Loucy (cell line): ENCODE measurements around the gene TEAD1.

ENCODE experiments used
- H2AFZ ChIP-seq: fragments of 200-600 bp; sonication (generic); 2 replicates; pipeline ENCODE4 v1.6.0; 2016; ENCODE audit warnings: antibody characterized with exemption, mild to moderate bottlenecking, low read length, moderate library complexity
- H3F3A ChIP-seq: fragments of 200-600 bp; 2 replicates; pipeline ENCODE4 v1.6.0; 2016; ENCODE audit warnings: antibody characterized with exemption, low read depth, mild to moderate bottlenecking
- H3K27me3 ChIP-seq: fragments of 200-600 bp; sonication (generic); 2 replicates; pipeline ENCODE4 v1.6.1; 2014; ENCODE audit warnings: low read length, mild to moderate bottlenecking; ENCODE audit not compliant: insufficient read depth, poor library complexity, severe bottlenecking
- H3K36me3 ChIP-seq: fragments of 200-600 bp; sonication (generic); 2 replicates; pipeline ENCODE4 v1.6.1; 2016; ENCODE audit warnings: low read length; ENCODE audit not compliant: insufficient read depth
- H3K4me1 ChIP-seq: fragments of 200-600 bp; sonication (generic); 2 replicates; pipeline ENCODE4 v1.5.1; 2014; ENCODE audit warnings: low read length, mild to moderate bottlenecking; ENCODE audit not compliant: insufficient read depth, poor library complexity, severe bottlenecking
- H3K4me2 ChIP-seq: fragments of 200-600 bp; sonication (generic); 2 replicates; pipeline ENCODE4 v1.6.0; 2014; ENCODE audit warnings: antibody characterized with exemption, low read length, low read depth, mild to moderate bottlenecking; ENCODE audit not compliant: poor library complexity, severe bottlenecking
- H3K4me3 ChIP-seq: fragments of 200-600 bp; sonication (generic); 2 replicates; pipeline ENCODE4 v1.5.1; 2014; ENCODE audit warnings: low read length, mild to moderate bottlenecking, mixed read lengths; ENCODE audit not compliant: poor library complexity, severe bottlenecking
- H3K79me2 ChIP-seq: fragments of 200-600 bp; sonication (generic); 2 replicates; pipeline ENCODE4 v1.6.1; 2014; ENCODE audit warnings: low read length; ENCODE audit not compliant: insufficient read depth
- H3K9ac ChIP-seq: fragments of 200-600 bp; sonication (generic); 2 replicates; pipeline ENCODE4 v1.6.0; 2014; ENCODE audit warnings: mild to moderate bottlenecking, low read depth, low read length, moderate library complexity; ENCODE audit not compliant: poor library complexity, severe bottlenecking
- H3K9me2 ChIP-seq: fragments of 200-600 bp; sonication (generic); replicated peaks from 2 replicates; pipeline ENCODE4 v1.6.1; 2016; ENCODE audit warnings: low read depth, low read length, mixed read lengths
- H3K9me3 ChIP-seq: fragments of 200-600 bp; sonication (generic); 2 replicates; pipeline ENCODE4 v1.6.1; 2014; ENCODE audit warnings: mild to moderate bottlenecking, antibody characterized with exemption, low read length, low read depth; ENCODE audit not compliant: insufficient read depth
- H4K20me1 ChIP-seq: fragments of 200-600 bp; sonication (generic); 2 replicates; pipeline ENCODE4 v1.6.0; 2014; ENCODE audit warnings: antibody characterized with exemption, low read length, mild to moderate bottlenecking; ENCODE audit not compliant: insufficient read depth, poor library complexity, severe bottlenecking
- EZH2phosphoT487 ChIP-seq: fragments of 200-600 bp; IDR thresholded peaks from 2 replicates; pipeline ENCODE4 v1.6.1; 2018; ENCODE audit warnings: antibody characterized with exemption, mild to moderate bottlenecking, moderate library complexity, borderline replicate concordance
- TF ChIP-seq, protein P1 (sequence below): fragments of 200-600 bp; sonication (generic); conservative IDR thresholded peaks from 2 replicates; pipeline ENCODE4 v1.5.1; 2014; ENCODE audit warnings: mild to moderate bottlenecking, antibody characterized with exemption, low read length

TEAD1 gene

DNA sequence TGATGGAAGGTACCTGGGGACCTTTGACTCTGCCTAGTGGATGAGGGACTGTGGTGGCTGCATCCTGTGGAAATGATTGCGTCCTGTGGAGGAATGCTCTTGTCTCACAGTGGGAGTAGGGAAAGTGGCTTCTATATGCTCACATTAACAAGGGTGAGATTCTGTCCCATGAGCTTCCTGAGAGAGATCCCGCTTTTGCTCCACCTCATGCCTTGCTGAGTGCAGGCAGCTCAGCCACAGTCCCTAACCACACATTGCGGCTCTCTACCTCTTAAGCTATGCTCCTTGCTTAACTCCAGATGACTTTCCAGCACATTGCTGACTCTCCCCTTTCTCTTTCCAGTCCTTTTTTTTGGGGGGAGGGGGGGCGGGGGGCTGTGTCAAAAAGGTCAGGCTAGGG, 45.0 kb downstream of the TEAD1 start:
- H3K4me3 ChIP-seq: no peak overlapping the region
- no peaks in the 10 kb centered on the region for H3K9me3 ChIP-seq
- peaks cover 65% of the 10 kb centered on the region for H3K27me3 ChIP-seq
- H3K79me2 ChIP-seq: no peaks in the 10 kb centered on the region
- TF ChIP-seq EZH2phosphoT487: no peak
- TF ChIP-seq, protein P1, sequence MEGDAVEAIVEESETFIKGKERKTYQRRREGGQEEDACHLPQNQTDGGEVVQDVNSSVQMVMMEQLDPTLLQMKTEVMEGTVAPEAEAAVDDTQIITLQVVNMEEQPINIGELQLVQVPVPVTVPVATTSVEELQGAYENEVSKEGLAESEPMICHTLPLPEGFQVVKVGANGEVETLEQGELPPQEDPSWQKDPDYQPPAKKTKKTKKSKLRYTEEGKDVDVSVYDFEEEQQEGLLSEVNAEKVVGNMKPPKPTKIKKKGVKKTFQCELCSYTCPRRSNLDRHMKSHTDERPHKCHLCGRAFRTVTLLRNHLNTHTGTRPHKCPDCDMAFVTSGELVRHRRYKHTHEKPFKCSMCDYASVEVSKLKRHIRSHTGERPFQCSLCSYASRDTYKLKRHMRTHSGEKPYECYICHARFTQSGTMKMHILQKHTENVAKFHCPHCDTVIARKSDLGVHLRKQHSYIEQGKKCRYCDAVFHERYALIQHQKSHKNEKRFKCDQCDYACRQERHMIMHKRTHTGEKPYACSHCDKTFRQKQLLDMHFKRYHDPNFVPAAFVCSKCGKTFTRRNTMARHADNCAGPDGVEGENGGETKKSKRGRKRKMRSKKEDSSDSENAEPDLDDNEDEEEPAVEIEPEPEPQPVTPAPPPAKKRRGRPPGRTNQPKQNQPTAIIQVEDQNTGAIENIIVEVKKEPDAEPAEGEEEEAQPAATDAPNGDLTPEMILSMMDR: no peak
- H2AFZ ChIP-seq: no peak overlapping the region
- H3F3A ChIP-seq: no peaks in the 10 kb centered on the region
- no peaks in the 10 kb centered on the region for H3K9me2 ChIP-seq
- H3K9ac ChIP-seq: no peak overlapping the region
- H3K36me3 ChIP-seq: no peaks in the 10 kb centered on the region
- H3K4me2 ChIP-seq: no peak overlapping the region
- H3K4me1 ChIP-seq: peaks cover 13% of the 10 kb centered on the region
- no peaks in the 10 kb centered on the region for H4K20me1 ChIP-seq

DNA sequence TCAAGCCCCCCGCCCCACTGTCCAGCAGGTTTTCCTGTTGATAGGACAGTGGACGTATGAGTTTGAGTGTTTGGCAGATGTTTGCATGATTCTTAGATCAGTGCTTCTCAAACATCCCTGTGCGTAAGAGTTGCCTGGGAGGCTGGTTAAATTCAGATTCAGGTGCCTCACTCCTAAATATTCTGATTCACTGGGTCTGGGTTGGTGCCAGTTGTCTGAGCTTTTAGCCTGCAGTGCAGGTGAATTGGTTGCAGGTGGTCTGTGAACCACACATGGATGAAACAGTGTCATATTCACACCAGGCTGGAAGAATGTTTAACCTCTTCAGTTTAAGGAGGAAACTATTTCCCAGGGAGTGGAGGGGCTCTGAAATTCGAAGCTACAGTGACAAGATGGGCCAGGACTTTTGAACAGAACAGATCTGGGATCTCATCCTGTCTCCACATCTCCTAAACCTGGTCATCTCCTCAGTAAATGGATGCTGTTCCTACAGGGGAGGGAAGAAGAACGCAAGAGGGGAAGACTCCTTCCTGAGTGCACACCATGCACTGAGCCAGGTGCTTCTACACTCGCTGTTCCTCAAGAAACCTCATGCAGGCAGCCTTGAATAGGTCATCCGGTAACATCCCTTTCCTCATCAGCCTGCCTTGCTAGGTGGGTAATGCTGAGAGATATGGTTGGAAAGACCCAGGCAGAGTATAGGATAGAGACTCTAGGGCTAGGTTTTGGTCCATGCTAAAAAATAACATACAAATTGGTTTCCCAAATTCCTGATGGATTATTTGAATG, 47.8 kb downstream of the TEAD1 start:
- H3K27me3 ChIP-seq: peaks cover 37% of the 10 kb centered on the region
- H3K9me2 ChIP-seq: no peaks in the 10 kb centered on the region
- H3K4me3 ChIP-seq: no peak overlapping the region
- H4K20me1 ChIP-seq: no peaks in the 10 kb centered on the region
- H2AFZ ChIP-seq: no peak overlapping the region
- no peak overlapping the region for H3K4me2 ChIP-seq
- H3K9me3 ChIP-seq: no peaks in the 10 kb centered on the region
- peaks cover 23% of the 10 kb centered on the region for H3K4me1 ChIP-seq
- no peaks in the 10 kb centered on the region for H3K36me3 ChIP-seq
- H3K9ac ChIP-seq: no peak overlapping the region
- H3K79me2 ChIP-seq: no peaks in the 10 kb centered on the region
- H3F3A ChIP-seq: no peaks in the 10 kb centered on the region
- no peak for TF ChIP-seq EZH2phosphoT487
- TF ChIP-seq, protein P1: no peak

DNA sequence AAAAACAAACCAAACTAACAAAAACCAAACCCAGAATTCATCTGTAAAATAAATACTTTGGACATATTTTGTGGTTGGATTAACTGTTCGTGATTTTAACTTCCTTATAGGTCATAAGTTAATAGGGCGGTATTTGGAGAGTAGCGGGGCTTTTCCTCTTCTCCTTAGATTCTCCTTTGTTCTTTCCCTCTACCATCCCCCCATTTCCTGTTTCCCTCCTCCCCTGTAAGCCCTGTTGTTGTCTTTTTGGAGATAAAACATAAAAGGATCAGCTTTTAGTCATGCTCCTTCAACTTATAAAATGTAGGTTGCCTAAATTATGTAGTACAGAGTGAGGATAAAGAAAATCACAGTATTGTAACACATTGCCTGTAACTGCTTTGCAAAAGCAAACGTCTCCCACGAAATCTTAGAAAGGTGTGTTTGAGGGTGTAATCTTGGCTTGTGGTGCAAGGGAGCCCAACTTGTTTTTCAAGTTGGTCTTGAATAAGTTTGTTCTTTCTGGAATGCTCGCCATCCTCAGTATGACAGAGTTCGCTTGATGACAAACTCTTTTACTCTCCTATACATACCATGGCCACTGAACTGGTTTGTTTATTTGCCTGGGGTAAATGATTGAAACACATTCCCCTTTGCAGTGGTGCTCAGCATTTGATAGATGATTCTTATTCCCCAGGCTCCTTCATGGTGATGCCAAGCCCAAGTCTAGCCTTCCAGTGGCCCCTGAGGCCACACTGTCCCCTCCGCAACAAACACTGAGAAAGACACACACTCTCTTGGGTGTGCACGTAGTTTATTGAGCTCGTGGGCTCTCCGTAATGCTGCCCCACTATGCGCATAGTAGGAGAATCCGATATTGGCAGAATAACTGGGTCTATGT, 49.4 kb downstream of the TEAD1 start:
- no peak overlapping the region for H3K9ac ChIP-seq
- no peaks in the 10 kb centered on the region for H4K20me1 ChIP-seq
- H3K4me1 ChIP-seq: peaks cover 10% of the 10 kb centered on the region
- H2AFZ ChIP-seq: no peak overlapping the region
- no peaks in the 10 kb centered on the region for H3K36me3 ChIP-seq
- H3K9me2 ChIP-seq: no peaks in the 10 kb centered on the region
- H3F3A ChIP-seq: no peaks in the 10 kb centered on the region
- H3K79me2 ChIP-seq: no peaks in the 10 kb centered on the region
- H3K4me3 ChIP-seq: no peak overlapping the region
- H3K9me3 ChIP-seq: no peaks in the 10 kb centered on the region
- H3K4me2 ChIP-seq: no peak overlapping the region
- TF ChIP-seq EZH2phosphoT487: no peak
- TF ChIP-seq, protein P1: no peak
- peaks cover 34% of the 10 kb centered on the region for H3K27me3 ChIP-seq
